Measurements from ENCODE around the gene TDRD3.
"Not testable (repeated sequence)": the region's sequence is repeated elsewhere in the genome, so short reads cannot be mapped to it uniquely, and the experiment has no call there.

Gene TDRD3

DNA sequence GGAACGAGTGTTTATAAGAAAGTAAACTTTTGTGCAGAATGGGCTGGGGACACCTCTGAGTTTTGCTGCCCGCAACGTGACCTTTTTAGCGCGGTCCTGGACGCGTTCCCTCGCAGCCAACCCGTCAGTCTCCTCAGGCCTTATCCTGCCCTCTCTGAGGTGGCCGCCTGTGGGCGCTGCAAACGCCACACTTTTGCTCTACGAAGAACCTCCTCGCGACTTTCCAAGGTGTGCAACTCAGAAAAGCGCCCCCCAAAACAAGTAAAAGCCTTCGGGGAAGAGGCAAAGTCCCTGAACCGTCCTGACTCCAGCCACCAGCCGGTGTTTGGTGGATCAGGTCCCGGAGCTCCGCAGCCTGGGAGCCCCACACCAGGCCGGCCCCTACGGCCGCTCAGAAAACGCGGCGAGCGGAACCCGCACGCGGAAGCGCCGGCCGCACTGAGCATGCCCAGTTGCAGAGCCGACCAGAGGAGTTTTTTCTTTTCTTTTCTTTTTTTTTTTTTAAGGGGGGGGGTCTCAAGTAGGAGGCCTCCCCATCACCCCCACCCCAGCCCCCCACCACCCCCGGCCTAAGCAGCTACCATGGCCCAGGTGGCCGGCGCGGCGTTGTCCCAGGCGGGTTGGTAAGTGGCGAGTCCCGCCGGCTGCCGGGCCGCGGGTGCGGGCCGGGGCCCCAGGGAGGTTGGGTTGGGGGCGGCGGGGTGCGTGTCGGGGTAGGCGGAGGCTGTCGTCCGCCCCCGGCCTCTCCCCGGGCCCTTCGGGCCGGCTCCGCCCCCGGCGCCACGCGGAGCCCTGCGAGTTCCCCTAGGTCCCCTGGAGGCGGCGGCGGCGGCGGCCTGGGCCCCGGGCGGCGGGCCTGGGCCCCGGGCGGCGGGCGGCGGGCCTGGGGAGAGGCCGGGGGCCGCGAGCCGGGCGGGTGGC is at the start of gene TDRD3:
TDRD3 (plus strand) TSS at position 438 of the 921 bp plus-strand sequence; CDS start at position 583, 145 bp downstream.
- Mint-ChIP-seq H3K27ac (peak within 1 kb of the TSS; percentile 99), H3K4me1 (peaks cover 28% of the 10 kb centered on the region), H3K4me3 (peak within 1 kb of the TSS; percentile 95), H3K27me3 (no peaks in the 10 kb centered on the region), H3K9me3 (no peaks in the 10 kb centered on the region)
- DNase-seq (peak; percentile 83 to 87), ATAC-seq (peak; percentile 81)

DNA sequence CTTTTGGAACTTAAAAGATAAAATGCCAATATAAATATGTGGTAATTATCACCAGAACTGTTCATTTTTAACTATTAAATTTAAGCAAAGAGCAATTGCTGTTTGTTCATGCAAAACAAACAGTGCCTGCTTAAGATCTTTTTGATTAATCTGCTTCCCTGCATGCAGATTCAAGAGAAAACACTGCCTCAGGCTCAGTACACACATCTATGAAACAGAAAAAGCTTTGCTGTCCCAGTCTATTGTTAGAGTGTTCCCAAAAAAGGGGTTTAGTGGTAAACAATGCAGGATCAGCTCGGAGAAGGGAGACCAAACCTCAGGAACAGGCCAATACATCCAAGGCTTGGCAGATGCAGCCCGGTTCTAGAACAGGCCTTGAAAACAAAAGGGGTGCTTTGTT is 49.3 kb upstream of the TDRD3 start:
- ATAC-seq: no peak
- no peaks in the 10 kb centered on the region for H3K9me3 Mint-ChIP-seq

DNA sequence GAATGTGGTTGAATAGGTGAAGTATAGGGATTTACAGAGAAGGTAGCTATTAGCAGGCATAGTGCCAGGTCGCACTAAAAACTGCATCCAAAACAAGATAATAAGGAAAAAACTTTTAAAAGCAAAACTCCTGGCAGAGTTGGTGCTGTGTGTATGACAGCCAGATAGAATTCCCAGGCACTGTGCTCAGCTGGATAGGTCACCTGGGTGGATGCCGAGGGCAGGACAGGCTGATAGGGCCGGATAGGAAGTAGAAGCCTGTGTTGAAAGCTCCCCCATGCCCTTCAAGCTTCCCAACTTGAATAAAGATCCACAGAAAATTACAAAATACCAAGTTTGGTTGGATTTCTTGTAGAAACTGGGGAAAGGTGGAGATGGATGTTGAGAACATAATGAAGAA is 48.9 kb upstream of the TDRD3 start:
- Mint-ChIP-seq H3K27me3 (peaks cover 38% of the 10 kb centered on the region), H3K4me1 (no peaks in the 10 kb centered on the region), H3K27ac (no peak overlapping the region), H3K4me3 (no peak overlapping the region), H3K9me3 (no peaks in the 10 kb centered on the region)
- ATAC-seq (no peak), DNase-seq (no peak)

More for the DNA sequence above, 49.3 kb upstream of the TDRD3 start:
- no peak for DNase-seq
- Mint-ChIP-seq H3K4me3 (no peak overlapping the region), H3K27ac (no peak overlapping the region), H3K4me1 (no peaks in the 10 kb centered on the region), H3K27me3 (peaks cover 38% of the 10 kb centered on the region)

DNA sequence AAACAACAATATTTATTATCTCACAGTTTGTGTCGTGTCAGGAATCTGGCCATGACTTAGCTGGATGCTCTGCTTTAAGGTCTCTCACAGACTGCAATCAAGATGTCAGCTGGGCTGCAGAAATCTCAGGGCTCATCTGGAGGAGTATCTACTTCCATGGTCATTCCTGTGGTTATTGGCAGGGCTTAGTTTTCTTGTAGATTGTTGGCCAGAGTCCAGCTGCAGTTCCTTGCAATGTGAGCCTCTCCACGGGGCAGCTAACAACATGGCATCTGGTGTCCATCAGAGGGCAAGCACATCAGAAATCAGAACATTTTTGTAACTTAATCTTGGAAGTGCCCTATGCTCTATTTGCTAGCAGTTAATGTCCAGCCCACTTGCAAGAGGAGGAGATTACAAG is 45.7 kb upstream of the TDRD3 start:
- peaks cover 0 to 4% of the 10 kb centered on the region in 2 donors for H3K9me3 Mint-ChIP-seq
- H3K4me1 Mint-ChIP-seq: no peaks in the 10 kb centered on the region
- ATAC-seq (no peak), DNase-seq (no peak)
- H3K27me3 Mint-ChIP-seq: peaks cover 36% of the 10 kb centered on the region
- H3K4me3 Mint-ChIP-seq: no peak overlapping the region
- H3K27ac Mint-ChIP-seq: no peak overlapping the region

DNA sequence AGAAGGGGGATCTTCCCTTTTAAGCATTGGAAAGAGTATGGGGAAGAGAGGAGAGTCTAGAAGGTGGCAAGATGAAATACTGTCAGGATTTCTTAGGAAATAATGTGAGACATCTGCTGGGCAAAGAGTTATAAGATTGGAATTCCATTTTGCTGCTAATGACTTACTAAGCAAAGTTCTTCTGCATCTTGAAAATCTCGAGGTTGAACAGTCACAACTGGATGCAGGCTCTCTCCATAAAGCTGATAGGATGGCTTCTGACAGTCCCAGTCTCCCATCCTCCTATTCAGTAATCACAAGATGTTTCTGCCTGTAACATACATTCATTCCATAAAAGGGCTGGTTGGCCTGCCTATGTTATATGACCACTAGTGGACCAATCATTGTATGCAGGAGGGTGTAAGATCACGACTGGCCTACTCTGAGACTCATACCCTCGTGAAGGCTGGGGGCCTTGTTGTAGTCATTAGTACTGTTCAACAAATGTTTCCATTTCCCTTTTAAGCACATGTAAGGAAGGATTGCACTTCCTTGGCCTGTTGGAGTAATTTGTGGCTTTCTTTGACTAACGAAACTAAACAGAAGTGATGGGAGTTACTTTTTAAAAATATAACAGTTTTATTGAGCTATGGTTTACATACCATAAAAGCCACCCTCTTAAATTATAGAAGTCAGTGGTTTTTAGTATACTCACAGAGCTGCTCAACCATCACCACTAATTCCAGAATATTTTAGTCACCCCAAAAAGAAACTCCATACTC is 45.0 kb upstream of the TDRD3 start:
- H3K4me1 Mint-ChIP-seq: no peaks in the 10 kb centered on the region

DNA sequence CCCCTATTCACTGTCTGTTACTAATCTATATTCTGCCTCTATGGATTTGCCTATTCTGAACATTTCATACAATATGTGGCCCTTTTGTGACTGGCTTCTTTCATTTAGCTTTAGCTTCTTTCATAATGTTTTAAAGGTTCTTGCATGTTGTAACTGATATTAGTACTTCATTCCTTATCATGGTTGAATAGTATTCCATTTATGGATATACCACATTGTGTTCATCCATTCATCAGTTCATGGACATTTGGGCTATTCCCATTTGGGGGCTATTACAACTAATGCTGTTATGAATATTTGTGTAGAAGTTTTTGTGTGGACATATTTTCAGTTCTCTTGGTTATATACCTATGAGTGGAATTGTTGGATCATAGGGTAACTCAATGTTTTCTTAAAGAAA is 44.4 kb upstream of the TDRD3 start:
- Mint-ChIP-seq H3K27ac (no peak overlapping the region), H3K9me3 (peaks cover 0 to 4% of the 10 kb centered on the region in 2 donors), H3K4me1 (no peaks in the 10 kb centered on the region), H3K27me3 (peaks cover 42% of the 10 kb centered on the region), H3K4me3 (no peak overlapping the region)
- no peak for ATAC-seq
- DNase-seq: no peak

More for the DNA sequence above, 45.0 kb upstream of the TDRD3 start:
- ATAC-seq: no peak
- no peak overlapping the region for H3K4me3 Mint-ChIP-seq
- DNase-seq: no peak
- H3K9me3 Mint-ChIP-seq: peaks cover 0 to 4% of the 10 kb centered on the region in 2 donors
- H3K27me3 Mint-ChIP-seq: peaks cover 40% of the 10 kb centered on the region
- H3K27ac Mint-ChIP-seq: peak overlapping the region in 1 of 2 donors; percentile 29

DNA sequence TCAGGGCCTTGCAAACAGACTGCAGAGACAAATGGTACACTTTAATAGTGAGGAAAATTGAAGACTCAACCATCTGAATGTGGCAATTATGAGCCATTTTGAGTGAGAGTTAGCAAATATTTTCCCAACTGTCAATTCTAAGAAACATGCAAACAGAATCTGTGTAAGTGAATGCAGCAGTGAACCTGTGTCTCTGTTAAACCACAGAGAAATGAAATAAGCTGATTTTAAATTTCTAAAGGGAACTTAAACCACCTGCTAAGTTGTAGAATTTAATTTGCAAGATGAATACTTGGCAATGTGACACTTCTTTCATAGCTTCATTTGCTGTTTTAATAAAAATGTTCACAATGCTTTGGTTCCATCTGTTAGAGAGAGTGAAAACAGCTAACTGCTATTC is 42.0 kb upstream of the TDRD3 start:
- H3K9me3 Mint-ChIP-seq: peaks cover 0 to 4% of the 10 kb centered on the region in 2 donors
- ATAC-seq (no peak), DNase-seq (no peak)
- H3K4me3 Mint-ChIP-seq: no peak overlapping the region
- no peak overlapping the region for H3K27ac Mint-ChIP-seq
- no peaks in the 10 kb centered on the region for H3K4me1 Mint-ChIP-seq
- peaks cover 18% of the 10 kb centered on the region for H3K27me3 Mint-ChIP-seq

DNA sequence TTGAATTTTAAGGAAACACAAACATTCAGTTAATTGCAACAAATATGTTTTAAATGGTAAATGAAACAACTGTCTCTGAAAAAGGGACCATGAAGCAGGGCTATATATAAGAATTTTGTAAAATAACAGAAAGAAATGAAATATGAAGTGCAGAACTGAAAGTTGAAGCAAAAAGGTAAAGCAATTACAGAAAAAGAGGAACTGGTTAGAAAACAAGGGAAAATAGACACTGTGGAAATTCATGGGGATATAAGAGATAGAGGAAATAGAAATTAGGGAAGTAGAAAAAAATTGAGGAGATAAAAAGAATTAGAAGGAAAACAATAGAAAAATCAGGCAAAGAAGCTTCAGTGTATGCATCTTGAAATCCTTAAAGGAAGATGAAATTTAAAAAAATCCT is 40.0 kb upstream of the TDRD3 start:
- peaks cover 0 to 4% of the 10 kb centered on the region in 2 donors for H3K9me3 Mint-ChIP-seq
- H3K27ac Mint-ChIP-seq: no peak overlapping the region
- H3K27me3 Mint-ChIP-seq: peaks cover 24% of the 10 kb centered on the region
- H3K4me3 Mint-ChIP-seq: no peak overlapping the region
- ATAC-seq: no peak
- DNase-seq: no peak
- H3K4me1 Mint-ChIP-seq: no peaks in the 10 kb centered on the region

DNA sequence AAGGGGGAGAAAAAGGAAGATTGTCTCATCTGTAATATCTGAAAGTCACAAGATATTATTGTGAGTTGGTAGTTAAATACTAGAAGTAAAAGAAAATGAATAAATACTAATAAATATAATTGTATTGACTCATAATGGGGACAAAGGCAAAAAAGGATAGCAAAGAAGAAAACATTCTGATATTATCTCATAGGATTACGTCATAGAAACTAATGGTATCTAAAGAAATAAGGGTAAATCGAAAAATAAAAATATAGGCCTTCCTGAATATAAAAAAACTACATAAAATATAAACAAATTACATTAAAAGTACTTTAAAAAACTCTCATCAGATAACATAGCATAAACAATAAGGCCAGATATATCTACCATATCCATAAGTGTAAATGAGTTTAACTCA is 38.6 kb upstream of the TDRD3 start:
- Mint-ChIP-seq H3K4me3 (no peak overlapping the region), H3K4me1 (no peaks in the 10 kb centered on the region), H3K9me3 (peaks cover 0 to 4% of the 10 kb centered on the region in 2 donors), H3K27ac (no peak overlapping the region), H3K27me3 (peaks cover 29% of the 10 kb centered on the region)
- DNase-seq (no peak), ATAC-seq (no peak)

DNA sequence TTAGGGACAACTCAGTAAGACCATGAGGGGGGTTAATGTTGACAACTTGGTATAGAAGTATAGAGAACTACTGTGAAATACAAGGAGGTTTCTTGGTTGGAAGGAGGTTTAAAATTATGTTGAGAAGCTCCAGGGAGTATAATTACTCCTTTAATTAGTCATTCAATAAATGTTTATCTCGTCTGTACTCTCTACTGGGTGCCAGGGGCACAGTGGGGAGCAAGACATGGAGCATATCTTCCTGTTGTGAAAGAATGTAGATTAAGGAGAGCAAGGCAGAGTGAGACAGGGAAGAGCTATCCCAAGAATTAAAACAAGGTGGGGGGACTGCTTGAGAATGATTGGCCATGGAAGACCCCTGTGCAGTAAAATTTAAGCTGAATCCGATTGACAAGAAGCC is 33.7 kb upstream of the TDRD3 start:
- Mint-ChIP-seq H3K4me1 (no peaks in the 10 kb centered on the region), H3K27ac (no peak overlapping the region)

DNA sequence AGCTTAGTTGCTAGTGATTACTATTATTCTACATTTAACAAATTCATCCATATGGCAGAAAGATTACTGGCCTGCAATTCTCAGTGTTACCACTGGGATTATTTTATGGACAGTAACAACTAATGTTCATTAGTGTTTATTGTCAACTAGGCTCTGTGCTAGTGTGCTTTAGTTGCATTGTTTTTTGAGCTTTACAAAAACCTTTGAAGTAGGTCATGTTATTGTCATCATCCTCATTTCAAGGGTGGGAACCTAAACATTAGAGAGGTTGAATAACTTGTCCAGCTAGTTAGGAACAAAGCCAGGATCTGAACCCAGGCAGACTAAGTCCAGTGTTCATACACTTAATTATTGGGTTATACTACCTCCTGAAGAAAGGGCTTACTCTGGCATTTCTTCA is 27.8 kb upstream of the TDRD3 start:
- Mint-ChIP-seq H3K27me3 (peaks cover 14% of the 10 kb centered on the region), H3K27ac (no peak overlapping the region), H3K4me3 (no peak overlapping the region), H3K4me1 (no peaks in the 10 kb centered on the region), H3K9me3 (peaks cover 4 to 7% of the 10 kb centered on the region in 2 donors)
- no peak for DNase-seq
- ATAC-seq: no peak

More for the DNA sequence above, 33.7 kb upstream of the TDRD3 start:
- ATAC-seq (no peak), DNase-seq (no peak)
- Mint-ChIP-seq H3K4me3 (no peak overlapping the region), H3K9me3 (peaks cover 4 to 7% of the 10 kb centered on the region in 2 donors), H3K27me3 (peaks cover 33% of the 10 kb centered on the region)

DNA sequence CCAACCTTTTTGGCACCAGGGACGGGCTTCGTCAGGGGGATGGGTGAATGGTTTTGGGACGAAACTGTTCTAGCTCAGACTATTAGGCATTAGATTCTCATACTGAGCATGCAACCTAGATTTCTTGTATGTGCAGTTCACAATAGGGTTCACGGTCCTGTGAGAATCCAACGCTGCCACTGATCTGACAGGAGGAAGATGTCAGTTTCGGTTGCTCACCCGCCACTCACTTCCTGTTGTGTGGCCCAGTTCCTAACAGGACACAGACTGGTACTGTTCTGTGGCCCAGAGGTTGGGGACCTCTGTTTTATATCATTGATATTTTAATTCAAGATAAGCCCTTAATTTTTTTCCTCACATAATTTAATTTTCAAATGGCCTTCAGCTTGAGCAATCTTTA is 26.7 kb upstream of the TDRD3 start:
- peaks cover 14% of the 10 kb centered on the region for H3K27me3 Mint-ChIP-seq
- peaks cover 4 to 7% of the 10 kb centered on the region in 2 donors for H3K9me3 Mint-ChIP-seq
- H3K4me1 Mint-ChIP-seq: no peaks in the 10 kb centered on the region
- DNase-seq (no peak), ATAC-seq (no peak)
- H3K4me3 Mint-ChIP-seq: no peak overlapping the region
- H3K27ac Mint-ChIP-seq: no peak overlapping the region

DNA sequence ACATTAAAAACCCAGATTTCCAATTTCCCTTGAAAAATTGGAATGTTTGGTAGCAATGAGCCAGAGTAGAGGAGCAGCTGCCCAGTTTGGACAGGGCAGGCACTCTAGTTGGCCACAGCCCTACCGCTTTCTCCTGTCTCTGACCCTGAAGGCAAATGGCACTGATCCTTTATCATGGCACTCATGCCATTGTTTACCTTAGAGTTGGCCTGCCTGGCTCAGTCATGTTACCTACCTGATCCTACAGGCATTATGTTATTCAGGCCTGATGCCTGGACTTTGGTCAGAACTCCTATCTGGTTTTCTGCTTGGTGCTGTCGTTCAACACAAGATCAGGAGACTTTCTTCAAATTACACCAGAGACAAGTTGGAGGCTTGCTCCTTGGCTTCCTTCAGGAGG is 24.9 kb upstream of the TDRD3 start:
- no peak for DNase-seq

DNA sequence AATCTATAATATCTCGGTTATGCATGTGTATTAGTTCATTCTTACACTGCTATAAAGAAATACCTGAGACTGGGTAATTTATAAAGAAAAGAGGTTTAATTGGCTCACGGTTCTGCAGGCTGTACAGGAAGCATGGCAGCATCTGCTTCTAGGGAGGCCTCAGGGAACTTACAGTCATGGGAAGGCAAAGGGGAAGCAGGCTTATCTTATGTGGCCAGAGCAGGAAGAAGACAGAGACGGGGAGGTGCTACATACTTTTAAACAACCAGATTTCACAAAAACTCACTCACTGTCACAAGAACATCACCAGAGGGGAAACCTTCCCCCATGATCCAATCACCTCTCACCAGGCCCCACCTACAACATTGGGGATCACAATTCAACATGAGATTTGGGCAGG is 17.7 kb upstream of the TDRD3 start:
- not testable (repeated sequence) for H3K9me3 Mint-ChIP-seq, H3K4me3 Mint-ChIP-seq, H3K4me1 Mint-ChIP-seq, H3K27ac Mint-ChIP-seq, ATAC-seq, DNase-seq
- peaks cover 10% of the 10 kb centered on the region for H3K27me3 Mint-ChIP-seq

More for the DNA sequence above, 24.9 kb upstream of the TDRD3 start:
- ATAC-seq: no peak
- H3K27me3 Mint-ChIP-seq: peaks cover 8% of the 10 kb centered on the region
- H3K9me3 Mint-ChIP-seq: peaks cover 4 to 7% of the 10 kb centered on the region in 2 donors
- no peak overlapping the region for H3K4me3 Mint-ChIP-seq
- no peaks in the 10 kb centered on the region for H3K4me1 Mint-ChIP-seq
- no peak overlapping the region for H3K27ac Mint-ChIP-seq

DNA sequence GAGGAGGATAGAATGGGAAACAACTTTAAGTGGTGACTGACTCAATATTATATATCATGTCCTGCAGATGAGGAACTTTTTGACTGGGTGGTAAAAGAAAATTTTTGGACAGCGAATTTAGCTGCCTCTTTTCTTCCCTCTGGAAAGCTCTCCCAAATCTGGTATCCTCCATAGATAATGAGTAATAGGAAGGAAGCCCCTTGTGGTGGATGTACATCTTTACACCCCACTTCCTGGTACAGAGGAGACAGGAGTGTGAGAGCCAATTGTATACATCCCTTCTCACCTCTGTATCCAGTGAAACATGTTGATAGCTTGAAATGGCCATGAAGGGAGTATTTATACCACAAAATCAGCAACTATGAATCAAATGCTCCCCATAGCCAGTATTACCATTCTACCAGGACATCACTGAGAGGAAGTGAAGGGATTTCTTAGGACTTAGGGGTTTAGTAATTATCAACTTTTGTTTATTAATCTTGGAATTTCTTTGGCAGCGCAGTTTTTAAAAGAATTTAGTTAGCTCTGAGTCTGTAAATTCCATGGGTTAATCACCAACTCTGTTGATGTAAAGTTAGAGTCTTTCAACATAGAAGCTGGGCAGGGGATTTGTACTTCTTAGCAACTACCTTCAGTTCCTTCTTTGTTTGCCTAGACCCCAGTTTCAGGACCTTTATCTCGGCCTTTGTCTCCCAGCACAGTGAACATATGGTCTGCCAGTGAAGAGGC is 17.0 kb upstream of the TDRD3 start:
- no peak for ATAC-seq
- Mint-ChIP-seq H3K4me3 (no peak overlapping the region), H3K27ac (no peak overlapping the region), H3K9me3 (no peaks in the 10 kb centered on the region), H3K4me1 (no peaks in the 10 kb centered on the region), H3K27me3 (peaks cover 10% of the 10 kb centered on the region)
- DNase-seq: no peak

All from stimulated activated naive CD8-positive, alpha-beta T cell treated with anti-CD3 and anti-CD28 coated beads, Interleukin-15, amount 100 ng/mL, for 72 hours (primary cell).